Heart left ventricle (tissue), 13 donors: ENCODE data around the gene ABTB2.

Experiments
- CTCF ChIP-seq, 12 donors: fragments of 200-600 bp; sonication (generic) in 4 of 12; IDR thresholded peaks; one replicate each; pipeline versions ENCODE4 v1.5.0 to v1.8.0; 2018 to 2022; ENCODE audit warnings: antibody characterized with exemption in 12 of 12, mild to moderate bottlenecking in 5 of 12
- POLR2A ChIP-seq, 2 donors: fragments of 450-650 bp; IDR thresholded peaks; one replicate each; pipeline ENCODE4 v1.6.1; 2017; ENCODE audit warnings: antibody characterized with exemption in 2 of 2, mild to moderate bottlenecking in 2 of 2, moderate library complexity in 2 of 2
- donor health status: ischemic (EF 13 %, LVEDD 7.1; RV severe dilation, severe dysfunction).
- donor health status: DM: no; HTN: yes; CAD: no.
- donor health status: DM: no; HTN: no; CAD: no.
- donor health status: ischemic (EF 25% LVEDD 6.9; RV normal size, moderate dysfunction).
- donor health status: ischemic (EF 25% LVEDD 5.7; RV mildly dilated, moderate dysfunction).
- donor health status: ischemic (EF 35%, LVEDD 5.7; RV mildly dilated, moderate dysfunction).
- donor health status: nonischemic (EF 11% LVEDD 7.7; RV severe dilation, severe dysfunction).
- donor health status: DM: yes; HTN: yes; CAD: no.
- donor health status: PGD.
- donor health status: ischemic (EF 29% LVEDD 5.4; RV normal size, mild dysfunction).
- donor health status: nonischemic (EF 23%, LVEDD 6.1; RV moderate dilation, normal function).

GRCh38 chr11:34223907-34224306 lies 133.9 kb downstream of the ABTB2 start:
- TF ChIP-seq CTCF (IDR thresholded peaks at IDR 0.05), result no peak
- no peak for TF ChIP-seq POLR2A (IDR thresholded peaks at IDR 0.05)
